ENCODE data around the gene CTIF. TPM values are rescaled to one million over a fixed set of nuclear protein-coding genes. Genes with fewer than 3 reads are reported as not detected.

CTIF gene
- polyA plus RNA-seq, 1 experiment, result 40.2 TPM

GRCh38 chr18:48859311-48860268 lies 320.8 kb downstream of the CTIF start:
- TF ChIP-seq CTCF (IDR thresholded peaks at IDR 0.05; ENCODE audit: low read depth, low read length), result no peak
- no peaks in the 10 kb centered on the region for H3K27me3 ChIP-seq (ENCODE audit: control insufficient read depth, insufficient read depth, low read length)
- CTCF ChIA-PET, result interaction anchor here (0.9 kb wide), 1 partner anchor 9 kb away, joined by 3 read pairs; no protein-coding TSS in a partner anchor
- POLR2A ChIA-PET, result interaction anchor here (0.7 kb wide), 1 partner anchor 169 kb away, joined by 3 read pairs; no protein-coding TSS in a partner anchor
- DNase-seq (ENCODE audit: low read depth, low spot score), result no peak
- peaks cover 3% of the 10 kb centered on the region; the same call in 1 of the 2 replicates for H3K9me3 ChIP-seq (ENCODE audit: control insufficient read depth, insufficient read depth, low read length)
- H3K27ac ChIP-seq (ENCODE audit: low read depth, low read length), result no peak overlapping the region
- no peak overlapping the region for H3K4me3 ChIP-seq (ENCODE audit: low read depth, low read length)

GRCh38 chr18:48860269-48861180 lies 321.7 kb downstream of the CTIF start:
- no peaks in the 10 kb centered on the region for H3K27me3 ChIP-seq (ENCODE audit: control insufficient read depth, insufficient read depth, low read length)
- no peak for TF ChIP-seq CTCF (IDR thresholded peaks at IDR 0.05; ENCODE audit: low read depth, low read length)
- H3K27ac ChIP-seq (ENCODE audit: low read depth, low read length), result no peak overlapping the region
- DNase-seq (ENCODE audit: low read depth, low spot score), result no peak
- ChIA-PET CTCF (no interaction called here), POLR2A (no interaction called here)
- H3K4me3 ChIP-seq (ENCODE audit: low read depth, low read length), result no peak overlapping the region
- H3K9me3 ChIP-seq (ENCODE audit: control insufficient read depth, insufficient read depth, low read length), result peaks cover 6% of the 10 kb centered on the region; the same call in 1 of the 2 replicates

- no peak for DNase-seq (ENCODE audit: low read depth, low spot score)
- Histone ChIP-seq H3K27me3 (ENCODE audit: control insufficient read depth, insufficient read depth, low read length) (no peaks in the 10 kb centered on the region), H3K27ac (ENCODE audit: low read depth, low read length) (no peak overlapping the region), H3K9me3 (ENCODE audit: control insufficient read depth, insufficient read depth, low read length) (peaks cover 6% of the 10 kb centered on the region; the same call in 1 of the 2 replicates), H3K4me3 (ENCODE audit: low read depth, low read length) (no peak overlapping the region)
- ChIA-PET POLR2A (interaction anchor here (0.9 kb wide), 1 partner anchor 26 kb away, joined by 3 read pairs; no protein-coding TSS in a partner anchor), CTCF (interaction anchor here (0.7 kb wide), 1 partner anchor 396 kb away, joined by 3 read pairs; no protein-coding TSS in a partner anchor)
- TF ChIP-seq CTCF (IDR thresholded peaks at IDR 0.05; ENCODE audit: low read depth, low read length), result no peak
These were observed 322.4 kb downstream of the CTIF start for GRCh38 chr18:48861181-48861708.

- H3K27me3 ChIP-seq (ENCODE audit: control insufficient read depth, insufficient read depth, low read length), result no peaks in the 10 kb centered on the region
- H3K4me3 ChIP-seq (ENCODE audit: low read depth, low read length), result no peak overlapping the region
- ChIA-PET CTCF (no interaction called here), POLR2A (interaction anchor here (0.9 kb wide), 1 partner anchor 27 kb away, joined by 3 read pairs; no protein-coding TSS in a partner anchor)
- TF ChIP-seq CTCF (IDR thresholded peaks at IDR 0.05; ENCODE audit: low read depth, low read length), result no peak
- no peak for DNase-seq (ENCODE audit: low read depth, low spot score)
- H3K27ac ChIP-seq (ENCODE audit: low read depth, low read length), result no peak overlapping the region
- peaks cover 3% of the 10 kb centered on the region; the same call in 1 of the 2 replicates for H3K9me3 ChIP-seq (ENCODE audit: control insufficient read depth, insufficient read depth, low read length)
These were observed 323.3 kb downstream of the CTIF start for GRCh38 chr18:48862132-48862531.

Measured in AG04450 (cell line).